Activated CD4-positive, alpha-beta T cell treated with anti-CD3 and anti-CD28 coated beads for 1 hour (primary cell): ENCODE measurements around the gene ZBTB1.
A peak's percentile ranks its signal among the peaks of the same experiment; 100 is the strongest.
"Not testable (repeated sequence)": the region's sequence is repeated elsewhere in the genome, so short reads cannot be mapped to it uniquely, and the experiment has no call there.

Experiments used
- DNase-seq: peaks from one replicate; pipeline ENCODE4 v3.0.0-alpha.2; 2020

Gene ZBTB1

DNA sequence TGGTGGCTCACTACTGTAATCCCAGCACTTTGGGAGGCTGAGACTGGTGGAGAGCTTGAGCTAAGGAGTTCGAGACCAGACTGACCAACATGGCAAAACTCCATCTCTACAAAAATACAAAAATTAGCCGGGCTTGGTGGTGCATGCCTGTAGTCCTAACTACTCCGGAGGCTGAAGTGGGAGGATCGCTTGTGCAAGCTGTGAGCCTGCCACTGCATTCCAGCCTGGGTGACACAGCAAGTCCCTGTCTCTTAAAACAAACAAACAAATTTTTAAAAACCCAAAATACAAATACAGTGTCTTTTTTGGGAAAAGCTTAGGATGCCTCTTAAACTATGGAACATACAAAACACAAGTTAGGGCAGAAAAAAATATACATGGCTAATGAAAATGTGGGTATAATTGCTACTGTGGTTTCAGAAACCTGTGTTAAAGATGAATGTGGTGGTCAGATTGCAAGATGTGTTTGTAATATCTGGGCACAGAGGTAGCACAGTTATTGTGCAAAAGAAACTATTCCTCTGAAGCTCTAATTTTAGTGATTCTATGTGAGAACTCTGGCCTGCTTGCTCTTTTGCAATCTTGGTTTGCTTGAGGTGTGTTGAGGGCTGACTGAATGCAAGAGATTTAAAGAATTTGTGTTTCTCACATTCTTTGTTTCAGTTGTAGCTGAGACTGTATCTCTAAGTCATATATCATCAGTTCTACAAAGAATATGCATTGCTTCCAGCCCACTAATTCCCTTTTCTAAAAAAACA is 32.1 kb downstream of the ZBTB1 start:
- no peak for DNase-seq

DNA sequence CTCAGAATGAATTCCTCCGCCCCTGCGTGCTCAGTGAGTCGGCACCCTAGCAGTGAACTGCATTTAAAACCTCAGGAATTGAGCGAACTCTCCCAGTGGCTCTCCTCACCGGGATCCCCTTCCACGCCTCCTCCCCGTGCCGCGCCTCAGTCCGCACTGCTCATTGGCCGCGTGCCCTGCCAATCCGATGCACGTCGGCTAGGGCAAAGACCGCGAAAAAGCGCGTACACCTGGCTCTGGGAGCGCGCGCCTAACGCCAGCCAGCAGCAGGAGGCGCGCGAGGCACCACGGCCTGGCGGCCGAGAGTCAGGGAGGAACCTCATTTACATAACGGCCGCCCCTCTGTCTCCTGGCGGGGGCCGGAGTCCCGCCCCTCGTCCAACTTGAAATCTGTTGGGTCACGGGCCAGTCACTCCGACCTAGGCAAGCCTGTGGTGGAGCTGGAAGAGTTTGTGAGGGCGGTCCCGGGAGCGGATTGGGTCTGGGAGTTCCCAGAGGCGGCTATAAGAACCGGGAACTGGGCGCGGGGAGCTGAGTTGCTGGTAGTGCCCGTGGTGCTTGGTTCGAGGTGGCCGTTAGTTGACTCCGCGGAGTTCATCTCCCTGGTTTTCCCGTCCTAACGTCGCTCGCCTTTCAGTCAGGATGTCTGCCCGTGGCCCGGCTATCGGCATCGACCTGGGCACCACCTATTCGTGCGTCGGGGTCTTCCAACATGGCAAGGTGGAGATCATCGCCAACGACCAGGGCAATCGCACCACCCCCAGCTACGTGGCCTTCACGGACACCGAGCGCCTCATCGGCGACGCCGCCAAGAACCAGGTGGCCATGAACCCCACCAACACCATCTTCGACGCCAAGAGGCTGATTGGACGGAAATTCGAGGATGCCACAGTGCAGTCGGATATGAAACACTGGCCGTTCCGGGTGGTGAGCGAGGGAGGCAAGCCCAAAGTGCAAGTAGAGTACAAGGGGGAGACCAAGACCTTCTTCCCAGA is 35.9 kb downstream of the ZBTB1 start, which contains the start of gene HSPA2:
TSS of gene HSPA2 (plus strand) at position 534 of the 995 bp plus-strand sequence. CDS start at position 643, 109 bp downstream.
- peak; percentile 87 for DNase-seq

DNA sequence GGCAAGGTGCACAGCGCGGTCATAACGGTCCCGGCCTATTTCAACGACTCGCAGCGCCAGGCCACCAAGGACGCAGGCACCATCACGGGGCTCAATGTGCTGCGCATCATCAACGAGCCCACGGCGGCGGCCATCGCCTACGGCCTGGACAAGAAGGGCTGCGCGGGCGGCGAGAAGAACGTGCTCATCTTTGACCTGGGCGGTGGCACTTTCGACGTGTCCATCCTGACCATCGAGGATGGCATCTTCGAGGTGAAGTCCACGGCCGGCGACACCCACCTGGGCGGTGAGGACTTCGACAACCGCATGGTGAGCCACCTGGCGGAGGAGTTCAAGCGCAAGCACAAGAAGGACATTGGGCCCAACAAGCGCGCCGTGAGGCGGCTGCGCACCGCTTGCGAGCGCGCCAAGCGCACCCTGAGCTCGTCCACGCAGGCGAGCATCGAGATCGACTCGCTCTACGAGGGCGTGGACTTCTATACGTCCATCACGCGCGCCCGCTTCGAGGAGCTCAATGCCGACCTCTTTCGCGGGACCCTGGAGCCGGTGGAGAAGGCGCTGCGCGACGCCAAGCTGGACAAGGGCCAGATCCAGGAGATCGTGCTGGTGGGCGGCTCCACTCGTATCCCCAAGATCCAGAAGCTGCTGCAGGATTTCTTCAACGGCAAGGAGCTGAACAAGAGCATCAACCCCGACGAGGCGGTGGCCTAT is 36.8 kb downstream of the ZBTB1 start:
- DNase-seq: no peak

DNA sequence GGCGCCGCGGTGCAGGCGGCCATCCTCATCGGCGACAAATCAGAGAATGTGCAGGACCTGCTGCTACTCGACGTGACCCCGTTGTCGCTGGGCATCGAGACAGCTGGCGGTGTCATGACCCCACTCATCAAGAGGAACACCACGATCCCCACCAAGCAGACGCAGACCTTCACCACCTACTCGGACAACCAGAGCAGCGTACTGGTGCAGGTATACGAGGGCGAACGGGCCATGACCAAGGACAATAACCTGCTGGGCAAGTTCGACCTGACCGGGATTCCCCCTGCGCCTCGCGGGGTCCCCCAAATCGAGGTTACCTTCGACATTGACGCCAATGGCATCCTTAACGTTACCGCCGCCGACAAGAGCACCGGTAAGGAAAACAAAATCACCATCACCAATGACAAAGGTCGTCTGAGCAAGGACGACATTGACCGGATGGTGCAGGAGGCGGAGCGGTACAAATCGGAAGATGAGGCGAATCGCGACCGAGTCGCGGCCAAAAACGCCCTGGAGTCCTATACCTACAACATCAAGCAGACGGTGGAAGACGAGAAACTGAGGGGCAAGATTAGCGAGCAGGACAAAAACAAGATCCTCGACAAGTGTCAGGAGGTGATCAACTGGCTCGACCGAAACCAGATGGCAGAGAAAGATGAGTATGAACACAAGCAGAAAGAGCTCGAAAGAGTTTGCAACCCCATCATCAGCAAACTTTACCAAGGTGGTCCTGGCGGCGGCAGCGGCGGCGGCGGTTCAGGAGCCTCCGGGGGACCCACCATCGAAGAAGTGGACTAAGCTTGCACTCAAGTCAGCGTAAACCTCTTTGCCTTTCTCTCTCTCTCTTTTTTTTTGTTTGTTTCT is 37.6 kb downstream of the ZBTB1 start:
- no peak for DNase-seq

DNA sequence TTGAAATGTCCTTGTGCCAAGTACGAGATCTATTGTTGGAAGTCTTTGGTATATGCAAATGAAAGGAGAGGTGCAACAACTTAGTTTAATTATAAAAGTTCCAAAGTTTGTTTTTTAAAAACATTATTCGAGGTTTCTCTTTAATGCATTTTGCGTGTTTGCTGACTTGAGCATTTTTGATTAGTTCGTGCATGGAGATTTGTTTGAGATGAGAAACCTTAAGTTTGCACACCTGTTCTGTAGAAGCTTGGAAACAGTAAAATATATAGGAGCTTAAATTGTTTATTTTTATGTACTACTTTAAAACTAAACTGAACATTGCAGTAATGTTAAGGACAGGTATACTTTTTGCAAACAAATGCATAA is 38.2 kb downstream of the ZBTB1 start:
- no peak for DNase-seq

DNA sequence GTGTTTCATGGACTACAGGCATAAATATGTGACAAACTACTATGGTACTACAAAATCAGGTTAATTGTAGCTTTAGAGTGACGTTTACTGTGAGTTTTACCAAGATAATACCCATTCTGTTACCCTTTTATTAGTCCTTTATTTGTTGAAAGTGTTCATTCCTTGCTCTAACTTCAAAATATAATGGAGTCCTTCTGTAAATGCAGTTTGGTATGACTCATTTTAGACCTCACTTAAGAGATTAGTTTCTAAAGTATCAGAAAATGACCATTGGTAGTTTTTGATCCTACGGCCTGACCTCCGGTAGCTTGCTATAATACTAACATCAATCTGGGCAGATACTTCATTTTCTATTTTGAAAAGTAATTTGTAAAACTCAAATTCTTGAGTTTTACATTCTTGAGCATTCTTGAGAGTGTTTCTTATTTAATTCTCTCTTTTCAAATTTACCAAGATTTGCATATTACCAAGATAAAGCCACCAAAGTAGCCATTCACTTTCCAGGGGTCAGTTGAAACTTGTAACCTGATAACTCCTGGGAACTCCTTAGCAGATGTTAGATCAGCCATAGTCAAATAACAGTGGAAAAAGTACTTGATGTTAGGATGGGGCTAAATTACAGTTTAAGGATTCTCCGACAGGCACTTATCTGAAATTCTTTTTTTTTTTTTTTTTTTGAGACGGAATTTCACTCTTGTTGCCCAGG is 40.2 kb downstream of the ZBTB1 start:
- DNase-seq: no peak

DNA sequence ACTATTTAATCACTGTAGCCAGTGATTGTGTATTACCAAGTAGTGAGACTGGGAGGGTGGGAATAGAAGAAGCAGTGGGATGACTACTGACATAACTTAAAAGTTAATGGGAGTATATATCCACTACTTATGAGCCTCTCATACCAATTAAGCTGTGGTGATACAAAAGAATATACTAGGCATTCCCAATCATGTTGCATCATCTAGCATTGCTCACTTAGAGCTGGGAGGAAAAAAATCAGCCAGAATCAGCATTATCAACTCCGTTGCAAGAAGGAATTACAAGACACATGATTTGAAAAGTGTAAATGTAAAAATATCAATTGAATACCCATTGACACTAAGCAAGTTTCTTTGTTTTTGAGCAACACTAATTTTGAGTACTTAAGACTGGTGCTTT is 44.4 kb downstream of the ZBTB1 start:
- no peak for DNase-seq

DNA sequence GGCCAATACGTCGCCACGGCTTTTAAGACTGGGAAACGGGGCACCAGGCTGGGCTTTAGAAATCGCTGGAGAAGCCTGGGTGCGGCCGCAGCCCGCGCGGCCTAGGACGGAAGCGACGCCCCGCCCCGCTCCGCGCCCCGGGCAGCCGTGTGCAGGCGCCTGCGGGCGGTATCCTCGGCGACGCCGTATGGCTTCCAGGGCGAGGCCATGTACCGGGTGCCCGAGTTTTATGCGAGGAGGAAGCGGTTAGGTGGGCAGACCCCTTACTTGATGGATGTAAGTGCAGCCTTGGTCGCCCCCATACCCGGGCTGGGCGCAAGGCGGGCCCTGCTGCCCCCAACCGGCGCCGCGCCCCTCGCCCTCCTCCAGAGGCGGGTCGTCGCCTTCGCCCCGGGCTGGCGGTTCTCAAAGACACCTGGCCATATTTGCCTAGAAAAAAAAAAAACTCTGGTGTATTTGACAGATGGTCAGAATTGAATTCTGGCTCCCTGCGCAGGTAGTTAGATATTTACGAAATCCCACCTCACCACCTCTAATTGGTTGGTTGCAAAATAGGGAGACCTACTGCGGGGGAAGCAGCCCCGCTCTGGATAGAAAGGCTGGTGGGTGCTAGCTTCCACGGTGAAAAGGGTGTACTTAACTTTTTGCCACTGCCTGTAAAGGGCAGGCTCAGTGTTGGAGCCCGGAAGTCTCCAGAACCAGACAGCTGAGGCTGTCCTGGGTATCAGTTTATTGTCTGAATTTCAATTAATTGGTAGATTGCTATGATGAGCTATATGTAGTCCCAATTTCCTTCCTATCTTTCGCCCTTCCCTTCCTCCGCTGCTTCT is 45.4 kb downstream of the ZBTB1 start, which contains the start of gene PPP1R36:
TSS of gene PPP1R36 (plus strand) at position 171 of the 830 bp plus-strand sequence. CDS start at position 208, 37 bp downstream.
- DNase-seq: no peak

DNA sequence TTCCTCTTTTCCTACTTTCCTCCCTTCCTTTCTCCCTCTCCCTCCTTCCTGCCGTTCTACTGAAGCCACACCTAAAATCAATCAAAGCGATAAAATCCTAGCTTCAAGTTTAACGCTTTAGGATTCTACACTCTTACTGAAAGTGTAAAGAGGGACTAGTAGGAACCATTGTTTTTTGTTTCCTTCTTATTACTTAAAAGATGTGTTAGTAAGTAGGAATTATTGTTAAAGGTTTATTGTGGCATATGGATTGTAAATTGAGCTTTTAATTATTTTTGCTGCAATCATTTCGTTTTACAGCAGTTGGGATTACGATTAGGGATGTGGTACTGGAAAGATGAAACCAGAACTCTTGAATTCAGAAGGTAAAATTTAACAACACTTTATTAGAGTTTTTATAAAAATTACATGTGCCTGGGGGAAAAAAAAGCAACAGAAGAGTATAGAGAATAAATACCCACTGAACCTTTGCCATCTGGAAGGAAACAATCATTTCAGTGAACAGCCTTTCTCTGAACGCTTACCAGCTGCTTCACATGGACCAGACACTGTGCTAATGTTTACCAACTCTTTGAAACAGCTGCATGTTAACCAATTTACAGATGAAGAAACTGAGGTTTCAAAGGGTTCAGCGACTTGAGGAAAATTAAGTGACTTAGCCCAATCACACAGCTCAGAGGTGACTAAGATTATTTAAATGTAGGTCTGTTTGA is 46.2 kb downstream of the ZBTB1 start:
- DNase-seq: no peak

DNA sequence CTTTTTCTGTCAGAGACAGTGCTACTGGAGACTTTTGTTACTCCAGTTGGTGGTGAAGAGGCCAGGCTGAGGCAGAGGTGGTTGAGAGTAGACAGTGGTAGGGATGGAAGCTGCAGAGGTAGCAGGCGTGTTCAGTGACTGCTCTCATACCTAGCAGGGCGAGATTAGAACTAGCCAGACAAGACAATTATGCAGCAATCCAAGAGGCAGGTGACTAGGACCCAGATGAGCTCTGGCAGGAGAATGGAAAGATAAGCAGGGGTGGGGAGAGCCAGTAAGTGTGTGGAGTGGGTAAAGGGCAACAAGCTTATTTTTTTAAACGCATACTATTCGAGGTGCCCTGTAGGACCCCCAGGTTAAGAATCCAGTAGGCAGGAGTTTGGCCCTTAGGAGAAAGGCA is 50.0 kb downstream of the ZBTB1 start:
- DNase-seq: no peak

DNA sequence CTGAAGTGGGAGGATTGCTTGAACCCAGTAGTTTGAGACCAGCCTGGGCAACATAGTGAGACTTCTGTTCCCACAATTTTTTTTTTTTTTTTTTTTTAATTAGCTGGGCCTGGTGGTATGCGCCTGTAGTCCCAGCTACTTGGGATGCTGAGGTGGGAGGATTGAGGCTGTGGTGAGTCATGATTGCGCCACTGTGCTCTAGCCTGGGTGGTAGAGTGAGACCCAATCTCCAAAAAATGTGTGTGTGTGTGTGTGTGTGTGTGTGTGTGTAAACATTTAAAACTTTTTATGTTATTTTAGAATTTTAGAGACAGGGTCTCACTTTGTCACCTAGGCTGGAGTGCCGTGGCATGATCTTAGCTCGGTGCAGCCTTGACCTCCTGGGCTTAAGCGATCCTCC is 52.0 kb downstream of the ZBTB1 start:
- DNase-seq: no peak

DNA sequence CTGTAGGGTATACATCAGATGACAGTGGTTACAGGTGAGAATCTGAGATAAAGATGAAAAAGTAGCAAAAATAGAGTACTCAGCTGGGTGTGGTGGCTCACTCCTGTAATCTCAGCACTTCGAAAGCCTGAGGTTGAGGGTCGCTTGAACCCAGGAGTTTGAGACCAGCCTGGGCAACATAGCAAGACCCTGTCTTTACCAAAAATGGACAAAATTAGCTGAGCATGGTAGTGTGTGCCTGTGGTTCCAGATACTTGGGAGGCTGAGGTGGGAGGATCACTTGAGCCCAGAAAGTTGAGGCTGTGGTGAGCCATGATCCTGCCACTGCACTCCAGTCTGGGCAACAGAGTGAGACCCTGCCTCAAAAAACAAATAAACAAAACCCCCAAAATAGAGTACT is 53.6 kb downstream of the ZBTB1 start:
- DNase-seq: not testable (repeated sequence)

DNA sequence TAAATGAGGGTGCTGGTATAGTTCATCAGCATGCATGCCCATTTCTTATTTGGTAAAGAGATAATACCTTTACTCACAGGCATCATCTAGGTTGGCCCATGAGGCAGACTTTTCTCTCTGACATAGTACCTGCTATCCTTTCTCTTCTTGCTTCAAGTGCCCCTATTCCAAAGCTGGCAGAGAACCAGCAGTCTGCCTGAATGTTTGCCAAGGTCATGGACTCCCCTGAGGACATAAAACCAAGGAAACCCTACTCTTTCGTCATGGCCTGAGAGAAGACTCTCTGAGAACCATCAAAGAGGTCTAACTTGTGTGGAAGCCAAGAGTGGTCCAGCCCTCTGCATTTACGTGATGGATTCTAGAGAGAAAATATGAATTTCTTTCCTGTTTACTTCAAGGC is 57.1 kb downstream of the ZBTB1 start:
- DNase-seq: no peak

DNA sequence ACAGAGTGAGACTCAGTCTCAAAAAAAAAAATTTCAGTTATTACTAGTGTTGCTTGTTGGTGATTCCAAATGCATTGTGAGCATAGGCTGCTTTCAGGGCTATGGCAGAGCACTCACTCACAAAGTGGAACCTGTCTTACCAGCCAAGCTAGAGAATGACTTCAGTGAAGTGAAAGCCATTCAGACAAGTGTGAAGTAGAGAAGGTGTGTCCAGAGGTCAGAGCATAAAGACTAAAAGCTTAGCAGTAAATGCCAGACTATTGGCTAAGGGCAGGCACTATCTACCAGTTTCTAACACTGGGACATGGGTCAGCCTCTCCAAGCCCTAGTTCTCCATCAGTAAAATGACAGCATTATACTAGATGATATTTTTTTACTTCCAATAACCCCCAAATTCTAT is 57.9 kb downstream of the ZBTB1 start:
- DNase-seq: no peak

DNA sequence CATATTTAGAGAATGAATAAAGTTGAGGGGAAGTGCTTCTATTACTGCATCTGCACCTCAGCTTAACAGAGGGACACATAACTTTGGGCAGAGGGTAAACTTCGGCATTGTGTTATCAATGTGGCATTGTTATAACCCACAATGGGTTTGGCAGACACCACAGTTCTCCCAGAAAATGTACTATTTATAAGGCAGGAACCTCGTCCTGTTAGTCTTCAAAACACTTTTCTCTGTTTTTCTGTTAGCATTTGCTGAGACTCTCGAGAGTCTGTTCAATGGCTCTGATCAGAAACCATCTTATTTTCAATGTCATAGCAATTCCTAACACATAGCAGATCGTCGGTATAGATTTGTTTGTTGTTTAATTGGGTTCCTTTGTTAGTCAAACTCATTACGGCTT is 59.1 kb downstream of the ZBTB1 start:
- no peak for DNase-seq

DNA sequence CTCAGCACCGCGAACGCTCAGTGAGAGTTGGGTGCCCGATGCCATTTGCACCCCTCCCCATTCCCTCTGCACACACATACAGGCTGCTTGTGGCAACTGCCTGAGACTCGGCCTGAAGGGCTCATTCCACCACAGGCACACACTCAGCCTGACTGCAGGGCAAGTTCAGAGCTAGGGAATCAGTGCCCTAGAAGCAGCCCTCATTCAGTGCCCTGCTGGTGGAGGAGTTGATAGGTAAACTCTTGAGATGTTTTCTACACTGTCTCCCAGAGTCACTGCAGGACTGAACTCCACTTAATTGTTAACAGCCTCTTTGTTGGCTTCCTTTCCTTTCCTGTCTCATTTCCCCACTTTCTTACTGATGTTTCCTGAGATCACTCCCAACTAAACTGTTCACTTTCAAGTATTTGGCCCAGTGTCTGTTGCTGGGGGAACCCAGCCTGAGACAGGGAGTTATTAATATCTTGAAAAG is 62.1 kb downstream of the ZBTB1 start:
- no peak for DNase-seq

DNA sequence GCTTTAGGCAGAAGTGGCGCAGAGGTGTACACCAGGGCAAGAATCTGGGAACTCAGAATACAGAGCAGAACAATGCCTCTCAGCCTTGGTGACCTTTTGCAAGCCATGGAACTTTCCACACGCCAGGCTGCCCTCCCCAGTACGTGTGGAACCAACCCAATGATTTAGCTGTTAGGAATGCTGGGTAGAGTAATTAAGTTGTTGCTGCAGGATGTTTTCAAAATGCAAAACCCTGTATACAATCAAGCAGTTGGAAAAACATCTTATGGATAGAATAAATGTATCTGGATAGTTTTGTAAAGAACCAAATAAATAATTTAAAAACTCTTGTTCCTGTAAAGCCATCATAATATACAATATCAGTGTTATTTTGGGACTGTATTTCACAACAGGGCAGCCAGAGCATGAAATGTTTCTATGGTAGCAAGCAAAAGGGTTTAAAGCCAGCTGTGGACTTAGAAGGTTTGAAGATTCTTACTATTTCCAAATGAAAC is 64.6 kb downstream of the ZBTB1 start:
- DNase-seq: no peak

DNA sequence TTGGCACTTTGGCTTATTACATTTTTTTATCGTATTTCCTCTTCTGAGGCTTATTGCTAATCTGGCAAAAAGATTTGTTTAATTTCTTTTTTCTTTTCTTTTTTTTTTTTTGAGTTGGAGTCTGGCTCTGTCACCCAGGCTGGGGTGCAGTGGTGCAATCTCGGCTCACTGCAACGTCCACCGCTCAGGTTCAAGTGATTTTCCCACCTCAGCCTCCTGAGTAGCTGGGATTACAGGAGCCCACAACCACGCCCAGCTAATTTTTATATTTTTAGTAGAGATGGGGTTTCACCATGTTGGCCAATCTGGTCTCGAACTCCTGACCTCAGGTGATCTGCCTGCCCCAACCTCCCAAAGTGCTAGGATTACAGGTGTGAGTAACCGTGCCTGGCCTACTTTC is 65.1 kb downstream of the ZBTB1 start:
- DNase-seq: not testable (repeated sequence)

DNA sequence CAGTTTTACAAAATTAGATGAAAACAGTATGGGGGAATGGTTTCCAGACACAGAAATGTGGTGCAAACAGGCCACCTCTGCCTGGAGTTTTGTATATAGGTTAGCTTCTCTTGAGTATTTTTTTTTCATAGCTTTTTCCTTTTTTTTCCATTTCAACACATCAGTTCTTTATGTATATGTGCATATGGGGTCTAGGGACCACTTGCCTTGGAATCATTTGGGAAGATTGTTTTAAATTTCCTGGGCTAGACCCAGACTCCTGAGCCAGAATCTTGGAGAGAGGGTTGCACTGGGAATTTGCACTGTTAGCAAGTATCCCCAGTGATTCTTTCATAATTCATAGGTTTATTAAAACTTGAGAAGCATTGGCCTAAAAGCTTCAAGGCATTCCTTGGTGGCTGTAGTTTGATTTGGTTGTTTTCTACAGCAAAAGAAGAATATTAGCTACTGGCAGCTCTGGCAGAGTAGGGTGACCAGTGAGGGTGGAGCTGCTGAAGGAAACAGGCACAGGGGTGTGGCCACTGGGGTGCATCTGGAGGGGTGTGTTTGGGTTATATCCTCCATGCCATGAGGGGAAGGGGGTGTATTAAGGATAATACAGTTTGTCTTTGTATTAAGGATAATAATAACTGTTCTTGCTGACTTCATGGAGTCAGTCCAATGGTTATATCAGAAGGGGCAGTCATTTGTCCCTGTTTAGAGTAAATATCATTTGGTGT is 68.0 kb downstream of the ZBTB1 start:
- DNase-seq: no peak
